GM10847 (cell line): Measurements from ENCODE around the gene EXOC1.
A peak's percentile ranks its signal among the peaks of the same experiment; 100 is the strongest.

Source experiments
- POLR2A ChIP-seq: IDR thresholded peaks from 2 replicates; pipeline ENCODE4 v1.6.1; 2011; ENCODE audit not compliant: insufficient read length; ENCODE audit errors: extremely low read depth

The EXOC1 gene

DNA sequence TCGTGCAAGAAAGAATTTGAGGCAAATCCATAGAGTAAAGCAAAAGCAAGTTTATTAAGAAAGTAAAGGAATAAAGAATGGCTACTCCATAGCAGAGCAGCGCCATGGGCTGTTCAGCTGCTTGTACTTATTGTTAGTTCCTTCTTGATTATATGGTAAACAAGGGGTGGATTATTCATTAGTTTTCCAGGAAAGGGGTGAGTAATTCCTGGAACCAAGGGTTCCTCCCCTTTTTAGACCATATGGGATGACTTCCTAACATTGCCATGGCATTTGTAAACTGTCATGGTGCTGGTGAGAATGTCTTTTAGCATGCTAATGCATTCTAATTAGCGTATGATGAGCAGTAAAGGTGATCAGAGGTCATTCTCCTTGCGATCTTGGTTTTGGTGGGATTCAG lies 71.8 kb downstream of the EXOC1 start:
- no peak for TF ChIP-seq POLR2A

DNA sequence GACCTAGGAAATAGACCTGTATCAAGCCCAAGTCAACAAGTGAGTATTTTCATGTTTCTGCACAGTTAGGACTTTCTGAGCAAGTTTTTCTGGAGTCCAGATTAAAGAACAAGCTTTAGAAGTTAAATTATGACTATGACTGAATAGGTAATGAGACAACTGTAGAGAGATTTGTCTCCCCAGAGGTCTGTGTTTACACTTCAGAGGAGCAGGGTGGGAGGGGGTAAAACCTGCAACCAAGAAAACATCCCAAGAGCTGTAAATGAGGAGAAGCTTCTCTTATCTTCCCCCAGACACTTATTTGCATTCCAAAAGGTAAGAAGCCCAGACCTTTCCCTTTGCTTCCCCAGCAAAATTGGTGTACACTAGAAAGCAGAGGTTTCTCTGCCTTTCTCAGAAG lies 73.2 kb downstream of the EXOC1 start:
- no peak for TF ChIP-seq POLR2A

- no peak for TF ChIP-seq POLR2A
Observed at GRCh38 chr4:55927803-55928437, 74.5 kb downstream of the EXOC1 start.

- no peak for TF ChIP-seq POLR2A
Observed at GRCh38 chr4:55928846-55929245, 75.4 kb downstream of the EXOC1 start.

DNA sequence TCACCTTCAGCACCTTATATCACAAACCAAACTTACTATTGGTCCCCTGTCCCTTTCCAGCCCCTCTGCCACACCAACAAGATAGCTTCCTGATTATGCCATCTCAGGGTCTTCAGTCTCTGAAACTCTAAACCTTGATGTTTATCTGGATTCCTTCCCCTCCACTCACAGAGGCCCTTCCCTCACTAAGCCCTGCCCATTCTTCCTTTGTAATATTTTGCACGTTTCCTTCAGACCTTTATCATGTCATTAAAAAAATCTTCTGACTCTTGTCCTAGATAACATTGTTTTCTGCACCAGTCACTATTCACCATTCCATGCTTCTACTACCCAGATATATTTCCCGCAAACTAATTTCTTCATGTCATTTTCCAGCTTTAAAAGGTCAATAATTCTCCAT lies 77.6 kb downstream of the EXOC1 start:
- no peak for TF ChIP-seq POLR2A

GRCh38 chr4:55931833-55932232 lies 78.4 kb downstream of the EXOC1 start:
- no peak for TF ChIP-seq POLR2A

DNA sequence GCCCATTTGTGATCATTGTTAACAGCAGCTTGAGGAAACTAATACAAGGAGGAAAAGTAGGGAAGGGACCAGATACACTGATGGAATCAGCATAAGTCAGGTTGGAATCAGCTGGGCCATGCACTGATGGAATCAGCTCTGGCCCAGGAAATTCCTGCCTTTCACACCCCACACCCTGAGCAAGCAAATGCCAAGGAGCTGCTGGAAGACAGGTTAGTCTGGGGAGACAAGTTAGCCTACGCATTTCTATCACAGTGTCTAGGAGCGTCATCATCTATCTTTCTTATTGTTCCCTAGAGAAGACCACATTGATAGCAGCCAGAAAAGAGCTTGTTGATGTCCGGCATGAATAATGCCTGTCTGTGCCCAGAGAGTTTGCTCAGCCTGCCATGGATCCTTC lies 79.1 kb downstream of the EXOC1 start:
- TF ChIP-seq POLR2A = no peak

DNA sequence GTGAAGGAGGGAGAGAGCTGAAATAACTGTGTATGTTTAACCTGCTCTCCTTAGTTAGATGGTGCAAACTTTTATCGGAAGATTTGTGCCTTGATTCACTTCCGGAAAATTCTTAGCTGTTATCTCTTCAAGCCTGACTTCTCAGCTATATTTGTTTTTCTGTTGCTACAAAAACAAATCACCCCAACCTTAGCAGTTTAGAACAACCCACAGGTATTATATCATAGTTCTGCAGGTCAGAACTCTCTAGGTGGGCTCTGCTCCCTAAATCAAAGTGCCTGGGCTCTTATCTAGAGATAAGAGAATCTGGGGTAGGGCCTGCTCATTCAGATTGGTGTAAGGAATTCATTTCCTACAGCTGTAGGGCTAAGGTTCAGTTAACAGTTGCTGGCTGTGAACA lies 80.2 kb downstream of the EXOC1 start:
- no peak for TF ChIP-seq POLR2A

DNA sequence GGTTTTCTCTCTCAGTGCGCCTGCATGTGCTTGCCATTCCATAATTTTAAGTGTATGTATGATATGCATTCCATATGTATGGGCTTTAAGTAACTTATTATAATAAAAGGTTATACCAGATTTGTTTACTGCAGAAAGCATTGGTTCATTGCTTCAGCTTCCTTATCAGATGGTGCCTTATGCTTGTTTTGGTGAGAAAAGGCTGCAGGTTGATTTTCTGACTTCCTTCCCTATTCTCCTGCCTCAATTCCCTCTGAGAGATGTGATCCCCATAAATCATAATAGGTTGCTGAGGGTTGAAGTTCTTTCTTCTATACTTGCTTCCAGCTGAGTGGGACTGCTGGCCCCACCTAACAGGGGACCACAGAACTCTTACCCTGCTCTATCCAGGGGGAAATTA lies 85.0 kb downstream of the EXOC1 start:
- TF ChIP-seq POLR2A = no peak

GRCh38 chr4:55939421-55939820 lies 86.0 kb downstream of the EXOC1 start:
- TF ChIP-seq POLR2A = no peak

GRCh38 chr4:55941881-55942396 lies 88.5 kb downstream of the EXOC1 start:
- no peak for TF ChIP-seq POLR2A

- TF ChIP-seq POLR2A = no peak
Observed at GRCh38 chr4:55947254-55947882, 93.9 kb downstream of the EXOC1 start.

GRCh38 chr4:55947912-55948725 lies 94.7 kb downstream of the EXOC1 start:
- TF ChIP-seq POLR2A = no peak

- TF ChIP-seq POLR2A = peak; percentile 57
Observed at GRCh38 chr4:55948726-55949481, 95.5 kb downstream of the EXOC1 start, which contains the start of gene CEP135. Gene CEP135, plus strand, starts transcription at chr4:55948945. Its CDS starts 3,186 bp downstream, at chr4:55952131.

- no peak for TF ChIP-seq POLR2A
Observed at GRCh38 chr4:55949482-55949802, 96.0 kb downstream of the EXOC1 start.
